ENCODE measurements around the gene POMC.
"Not testable (repeated sequence)": the region's sequence is repeated elsewhere in the genome, so short reads cannot be mapped to it uniquely, and the experiment has no call there.

POMC gene

DNA sequence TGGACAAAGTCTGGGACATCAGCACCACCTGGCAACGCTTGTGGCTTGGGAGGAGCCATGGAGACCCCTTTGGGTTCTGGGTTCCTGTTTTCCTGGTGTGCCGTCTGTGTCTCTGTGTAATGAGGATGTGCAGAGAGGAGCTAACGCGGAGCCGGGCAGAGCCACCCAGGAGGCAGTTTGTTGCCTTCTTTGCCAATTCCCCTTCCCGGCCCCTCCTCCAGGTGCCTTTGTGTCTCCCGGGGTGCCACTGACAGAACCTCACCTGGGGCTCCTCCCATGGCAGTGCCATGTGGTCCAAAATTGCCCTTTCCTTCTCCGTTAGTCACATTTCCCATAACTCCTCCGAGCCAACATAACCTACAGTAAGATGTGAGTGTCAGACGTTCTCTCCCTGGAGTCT is 13.0 kb downstream of the POMC start:
- no peak overlapping the region for H3K4me3 Mint-ChIP-seq
- no peak overlapping the region for H3K27ac Mint-ChIP-seq

DNA sequence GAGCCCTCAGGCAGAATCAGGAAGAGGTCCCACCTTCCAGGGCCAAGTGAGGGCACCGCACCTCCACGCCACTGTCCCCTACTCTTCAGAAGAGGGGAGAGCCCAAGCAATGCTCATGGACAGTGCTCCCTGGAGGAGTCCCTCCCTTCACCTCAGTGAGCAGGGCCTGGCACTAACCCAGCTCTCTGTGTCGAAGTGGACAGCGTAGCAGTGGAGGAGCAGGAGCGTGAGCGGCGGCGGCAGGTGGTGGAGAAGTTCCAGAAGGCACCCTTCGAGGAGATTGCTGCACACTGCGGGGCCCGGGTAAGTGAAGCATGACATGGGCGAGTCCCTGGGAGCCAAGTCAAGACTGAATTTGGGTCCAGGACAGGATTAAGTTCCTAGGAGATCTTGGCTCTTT is 16.7 kb downstream of the POMC start:
- TF ChIP-seq, protein P1, sequence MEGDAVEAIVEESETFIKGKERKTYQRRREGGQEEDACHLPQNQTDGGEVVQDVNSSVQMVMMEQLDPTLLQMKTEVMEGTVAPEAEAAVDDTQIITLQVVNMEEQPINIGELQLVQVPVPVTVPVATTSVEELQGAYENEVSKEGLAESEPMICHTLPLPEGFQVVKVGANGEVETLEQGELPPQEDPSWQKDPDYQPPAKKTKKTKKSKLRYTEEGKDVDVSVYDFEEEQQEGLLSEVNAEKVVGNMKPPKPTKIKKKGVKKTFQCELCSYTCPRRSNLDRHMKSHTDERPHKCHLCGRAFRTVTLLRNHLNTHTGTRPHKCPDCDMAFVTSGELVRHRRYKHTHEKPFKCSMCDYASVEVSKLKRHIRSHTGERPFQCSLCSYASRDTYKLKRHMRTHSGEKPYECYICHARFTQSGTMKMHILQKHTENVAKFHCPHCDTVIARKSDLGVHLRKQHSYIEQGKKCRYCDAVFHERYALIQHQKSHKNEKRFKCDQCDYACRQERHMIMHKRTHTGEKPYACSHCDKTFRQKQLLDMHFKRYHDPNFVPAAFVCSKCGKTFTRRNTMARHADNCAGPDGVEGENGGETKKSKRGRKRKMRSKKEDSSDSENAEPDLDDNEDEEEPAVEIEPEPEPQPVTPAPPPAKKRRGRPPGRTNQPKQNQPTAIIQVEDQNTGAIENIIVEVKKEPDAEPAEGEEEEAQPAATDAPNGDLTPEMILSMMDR (IDR thresholded peaks at IDR 0.05) = no peak

More for the DNA sequence above, 13.0 kb downstream of the POMC start:
- peaks cover 15% of the 10 kb centered on the region for H3K36me3 Mint-ChIP-seq (ENCODE audit: low read depth)
- H3K27me3 Mint-ChIP-seq (ENCODE audit: low read depth, poor library complexity) = peaks cover 3% of the 10 kb centered on the region
- H3K4me1 Mint-ChIP-seq = peaks cover 9% of the 10 kb centered on the region
- no peaks in the 10 kb centered on the region for H3K9me3 Mint-ChIP-seq
- TF ChIP-seq, protein P1 (IDR thresholded peaks at IDR 0.05) = no peak
- no peak for DNase-seq

GRCh38 chr2:25150993-25151392 is 17.4 kb downstream of the POMC start:
- not testable (repeated sequence) for DNase-seq; H3K4me1 Mint-ChIP-seq; H3K9me3 Mint-ChIP-seq; H3K27me3 Mint-ChIP-seq (ENCODE audit: low read depth, poor library complexity); H3K27ac Mint-ChIP-seq; H3K4me3 Mint-ChIP-seq
- peaks cover 33% of the 10 kb centered on the region for H3K36me3 Mint-ChIP-seq (ENCODE audit: low read depth)

More for the DNA sequence above, 16.7 kb downstream of the POMC start:
- peaks cover 33% of the 10 kb centered on the region for H3K36me3 Mint-ChIP-seq (ENCODE audit: low read depth)
- no peak for DNase-seq
- no peak overlapping the region for H3K4me3 Mint-ChIP-seq
- H3K27me3 Mint-ChIP-seq (ENCODE audit: low read depth, poor library complexity) = peaks cover under 1% of the 10 kb centered on the region
- no peaks in the 10 kb centered on the region for H3K9me3 Mint-ChIP-seq
- H3K4me1 Mint-ChIP-seq = no peaks in the 10 kb centered on the region
- no peak overlapping the region for H3K27ac Mint-ChIP-seq

GRCh38 chr2:25149646-25150045 is 18.7 kb downstream of the POMC start:
- H3K9me3 Mint-ChIP-seq = no peaks in the 10 kb centered on the region
- peaks cover 29% of the 10 kb centered on the region for H3K36me3 Mint-ChIP-seq (ENCODE audit: low read depth)

DNA sequence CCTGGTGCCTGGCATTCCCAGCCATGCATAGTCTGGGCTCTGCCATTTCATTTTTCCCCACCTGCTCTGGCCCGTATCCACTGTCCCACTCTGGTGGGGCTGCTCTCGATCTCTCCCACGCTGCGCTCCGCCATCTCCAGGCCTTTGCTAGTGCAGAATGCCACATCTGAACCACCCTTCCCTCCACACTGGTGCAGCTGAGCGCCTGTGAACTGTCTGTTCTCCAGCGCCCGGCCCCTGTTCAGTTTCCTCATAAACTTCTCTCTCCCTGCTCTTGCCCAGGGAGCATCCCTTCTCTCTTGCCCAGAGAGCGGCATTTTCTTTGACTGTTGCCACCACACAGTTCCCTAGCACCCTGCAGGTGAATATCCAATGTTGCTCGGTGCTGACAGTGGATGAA is 21.5 kb downstream of the POMC start:
- Mint-ChIP-seq H3K4me3 (no peak overlapping the region), H3K27ac (no peak overlapping the region), H3K9me3 (no peaks in the 10 kb centered on the region), H3K4me1 (no peaks in the 10 kb centered on the region), H3K36me3 (ENCODE audit: low read depth) (peaks cover 28% of the 10 kb centered on the region), H3K27me3 (ENCODE audit: low read depth, poor library complexity) (no peaks in the 10 kb centered on the region)
- TF ChIP-seq, protein P1 (IDR thresholded peaks at IDR 0.05) = no peak
- no peak for DNase-seq

More at GRCh38 chr2:25149646-25150045, 18.7 kb downstream of the POMC start:
- Mint-ChIP-seq H3K27ac (no peak overlapping the region), H3K27me3 (ENCODE audit: low read depth, poor library complexity) (no peaks in the 10 kb centered on the region), H3K4me1 (no peaks in the 10 kb centered on the region), H3K4me3 (no peak overlapping the region)
- TF ChIP-seq, protein P1 (IDR thresholded peaks at IDR 0.05) = no peak
- DNase-seq = no peak

- no peak for DNase-seq
- Mint-ChIP-seq H3K9me3 (no peaks in the 10 kb centered on the region), H3K27ac (no peak overlapping the region), H3K4me1 (no peaks in the 10 kb centered on the region), H3K4me3 (no peak overlapping the region), H3K36me3 (ENCODE audit: low read depth) (peaks cover 38% of the 10 kb centered on the region), H3K27me3 (ENCODE audit: low read depth, poor library complexity) (no peaks in the 10 kb centered on the region)
- TF ChIP-seq, protein P1 (IDR thresholded peaks at IDR 0.05) = no peak
These were observed 22.6 kb downstream of the POMC start for GRCh38 chr2:25145803-25146202.

Data from nephron progenitor cell (in vitro differentiated cells).